Suprapubic skin (tissue), 4 donors: ENCODE data around the gene STX16. TPM values are rescaled to one million over a fixed set of nuclear protein-coding genes. Genes with fewer than 3 reads are reported as not detected.

ENCODE experiments used
- DNase-seq, 2 donors: peaks; one replicate each; pipeline ENCODE4 v3.0.0-alpha.2; 2019; ENCODE audit warnings: low spot score in 2 of 2
- H3K27ac ChIP-seq: fragments of 200-600 bp; sonication (generic); one replicate; pipeline ENCODE4 v1.5.1; 2019
- H3K27me3 ChIP-seq: fragments of 200-600 bp; sonication (generic); one replicate; pipeline ENCODE4 v1.5.1; 2019
- H3K36me3 ChIP-seq: fragments of 200-600 bp; sonication (generic); one replicate; pipeline ENCODE4 v1.5.1; 2019
- H3K4me1 ChIP-seq: fragments of 200-600 bp; sonication (generic); one replicate; pipeline ENCODE4 v1.5.1; 2019
- H3K4me3 ChIP-seq: fragments of 200-600 bp; sonication (generic); one replicate; pipeline ENCODE4 v1.5.1; 2019; ENCODE audit warnings: mild to moderate bottlenecking
- H3K9me3 ChIP-seq: fragments of 200-600 bp; sonication (generic); one replicate; pipeline ENCODE4 v1.5.1; 2019
- EP300 ChIP-seq: sonication (generic); formaldehyde crosslinking; IDR thresholded peaks from one replicate; pipeline ENCODE4 v1.6.1; 2017; ENCODE audit warnings: antibody characterized with exemption
- POLR2A ChIP-seq, 2 donors: fragments of 450-650 bp; IDR thresholded peaks; one replicate each; pipeline ENCODE4 v1.6.1; 2017; ENCODE audit warnings: antibody characterized with exemption in 2 of 2, mild to moderate bottlenecking in 2 of 2, moderate library complexity in 2 of 2
- POLR2AphosphoS5 ChIP-seq, 3 donors: sonication (generic); formaldehyde crosslinking; IDR thresholded peaks; one replicate each; pipeline ENCODE4 v1.6.1; 2017; ENCODE audit warnings: antibody characterized with exemption in 3 of 3
- WGBS: methylation state at CpG from one replicate; pipeline ENCODE4 v1.1.5; 2018; 5-methylcytosine and 5-hydroxymethylcytosine counted together
- total RNA-seq, 4 donors: library from RNA; depleted of rRNA; stranded (reverse); fragments of >200 nt; gene quantifications; one replicate each; pipeline ENCODE4 v1.1.0, GENCODE V29; 2016
- TF ChIP-seq, protein P1 (sequence below), 2 donors: fragments of 200-600 bp in 1 of 2; fragments of 450-650 bp in 1 of 2; sonication (generic) in 1 of 2; IDR thresholded peaks; one replicate each; pipeline ENCODE4 v1.5.1; 2016 to 2019; ENCODE audit warnings: antibody characterized with exemption in 2 of 2, mild to moderate bottlenecking in 1 of 2, moderate library complexity in 1 of 2

The STX16 gene, protein sequence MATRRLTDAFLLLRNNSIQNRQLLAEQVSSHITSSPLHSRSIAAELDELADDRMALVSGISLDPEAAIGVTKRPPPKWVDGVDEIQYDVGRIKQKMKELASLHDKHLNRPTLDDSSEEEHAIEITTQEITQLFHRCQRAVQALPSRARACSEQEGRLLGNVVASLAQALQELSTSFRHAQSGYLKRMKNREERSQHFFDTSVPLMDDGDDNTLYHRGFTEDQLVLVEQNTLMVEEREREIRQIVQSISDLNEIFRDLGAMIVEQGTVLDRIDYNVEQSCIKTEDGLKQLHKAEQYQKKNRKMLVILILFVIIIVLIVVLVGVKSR
- 100 to 1,000 TPM in 1 of 4 donors, 10 to 100 TPM in 3; 35.6 to 138 (median 50.9) TPM for total RNA-seq

DNA sequence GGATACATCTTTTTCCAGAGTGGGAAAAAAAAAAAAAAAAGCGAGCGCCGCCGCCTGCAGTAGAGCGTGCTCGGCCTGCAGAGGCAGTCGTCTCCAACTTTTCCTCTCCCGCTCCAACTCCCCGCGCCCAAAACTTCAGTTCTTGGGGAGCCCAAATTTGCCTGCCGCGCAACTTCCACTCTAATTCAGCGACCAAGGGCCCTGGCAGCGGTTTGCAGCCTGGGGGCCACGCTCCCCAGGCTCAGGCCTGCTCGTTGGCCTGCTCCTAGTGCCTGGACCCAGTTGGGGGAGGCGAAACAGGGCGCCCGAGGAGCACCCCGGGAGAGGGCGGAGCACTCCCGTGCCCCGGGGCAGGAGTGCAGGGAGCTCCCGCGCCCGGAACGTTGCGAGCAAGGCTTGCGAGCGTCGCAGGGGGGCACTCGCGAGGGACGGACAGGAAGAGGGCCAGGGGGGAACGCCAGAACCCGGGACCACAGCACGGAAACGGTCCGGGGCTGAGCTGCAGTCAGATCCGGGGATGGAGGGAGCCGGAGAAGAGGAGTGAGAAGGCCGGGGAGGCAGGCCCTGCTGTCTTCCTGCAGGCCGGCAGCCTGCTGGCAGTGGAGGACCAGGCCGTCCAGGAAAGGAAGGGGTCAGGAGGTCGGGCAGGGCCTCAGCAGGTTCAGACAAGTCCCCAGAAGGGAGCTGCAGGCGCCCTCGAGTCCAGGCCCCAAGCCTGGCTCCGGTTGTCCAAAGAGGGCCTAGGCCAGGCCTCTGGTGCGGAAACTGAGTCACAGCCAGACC is at the start of gene STX16:
TSS of gene STX16 (plus strand) at position 508 of the 783 bp plus-strand sequence. CDS start 724 bp downstream, outside the sequence.
- H3K4me1 ChIP-seq, result peaks cover 47% of the 10 kb centered on the region
- no peaks in the 10 kb centered on the region for H3K9me3 ChIP-seq
- under 1% methylated on average over 44 of the region's 49 CpGs for WGBS
- TF ChIP-seq POLR2AphosphoS5 (IDR thresholded peaks at IDR 0.05) (peak; percentile 1 to 98 (median 86)), EP300 (no peak), POLR2A (IDR thresholded peaks at IDR 0.05) (peak in 1 of 2 donors; percentile 70)
- TF ChIP-seq, protein P1, sequence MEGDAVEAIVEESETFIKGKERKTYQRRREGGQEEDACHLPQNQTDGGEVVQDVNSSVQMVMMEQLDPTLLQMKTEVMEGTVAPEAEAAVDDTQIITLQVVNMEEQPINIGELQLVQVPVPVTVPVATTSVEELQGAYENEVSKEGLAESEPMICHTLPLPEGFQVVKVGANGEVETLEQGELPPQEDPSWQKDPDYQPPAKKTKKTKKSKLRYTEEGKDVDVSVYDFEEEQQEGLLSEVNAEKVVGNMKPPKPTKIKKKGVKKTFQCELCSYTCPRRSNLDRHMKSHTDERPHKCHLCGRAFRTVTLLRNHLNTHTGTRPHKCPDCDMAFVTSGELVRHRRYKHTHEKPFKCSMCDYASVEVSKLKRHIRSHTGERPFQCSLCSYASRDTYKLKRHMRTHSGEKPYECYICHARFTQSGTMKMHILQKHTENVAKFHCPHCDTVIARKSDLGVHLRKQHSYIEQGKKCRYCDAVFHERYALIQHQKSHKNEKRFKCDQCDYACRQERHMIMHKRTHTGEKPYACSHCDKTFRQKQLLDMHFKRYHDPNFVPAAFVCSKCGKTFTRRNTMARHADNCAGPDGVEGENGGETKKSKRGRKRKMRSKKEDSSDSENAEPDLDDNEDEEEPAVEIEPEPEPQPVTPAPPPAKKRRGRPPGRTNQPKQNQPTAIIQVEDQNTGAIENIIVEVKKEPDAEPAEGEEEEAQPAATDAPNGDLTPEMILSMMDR (IDR thresholded peaks at IDR 0.05), result peak; percentile 27 to 53
- DNase-seq, result peak; percentile 93 to 95
- H3K27me3 ChIP-seq, result no peaks in the 10 kb centered on the region
- peak within 1 kb of the TSS; percentile 65 for H3K4me3 ChIP-seq
- no peaks in the 10 kb centered on the region for H3K36me3 ChIP-seq
- H3K27ac ChIP-seq, result peak within 1 kb of the TSS; percentile 91

DNA sequence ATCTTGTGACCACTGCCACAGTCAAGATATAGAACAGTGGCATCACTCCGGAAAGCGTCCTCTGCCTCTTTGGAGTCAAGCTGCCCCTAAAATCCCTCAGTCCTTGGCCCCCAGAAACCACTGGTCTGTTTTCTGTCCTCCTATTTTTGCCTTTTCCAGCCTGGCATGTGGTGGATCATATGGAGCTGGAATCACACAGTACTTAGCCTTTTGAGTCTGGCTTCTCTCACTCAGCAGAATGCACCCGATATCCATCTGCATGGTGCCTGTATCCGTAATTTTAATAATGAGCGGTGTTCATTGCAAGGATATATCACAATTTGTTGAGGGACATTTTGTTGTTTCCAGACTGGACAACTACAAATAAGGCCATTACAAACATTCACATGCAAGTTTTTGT is 49.0 kb upstream of the STX16 start:
- no peak for DNase-seq
- TF ChIP-seq EP300, result no peak
- TF ChIP-seq POLR2AphosphoS5 (IDR thresholded peaks at IDR 0.05), result no peak
- TF ChIP-seq, protein P1 (IDR thresholded peaks at IDR 0.05), result no peak
- TF ChIP-seq POLR2A (IDR thresholded peaks at IDR 0.05), result no peak
- Histone ChIP-seq H3K27me3 (no peaks in the 10 kb centered on the region), H3K27ac (no peak overlapping the region), H3K4me3 (no peak overlapping the region), H3K4me1 (peaks cover 19% of the 10 kb centered on the region), H3K36me3 (no peaks in the 10 kb centered on the region), H3K9me3 (peaks cover 3% of the 10 kb centered on the region)
- WGBS, result 96% methylated on average over 5 of the region's 5 CpGs

DNA sequence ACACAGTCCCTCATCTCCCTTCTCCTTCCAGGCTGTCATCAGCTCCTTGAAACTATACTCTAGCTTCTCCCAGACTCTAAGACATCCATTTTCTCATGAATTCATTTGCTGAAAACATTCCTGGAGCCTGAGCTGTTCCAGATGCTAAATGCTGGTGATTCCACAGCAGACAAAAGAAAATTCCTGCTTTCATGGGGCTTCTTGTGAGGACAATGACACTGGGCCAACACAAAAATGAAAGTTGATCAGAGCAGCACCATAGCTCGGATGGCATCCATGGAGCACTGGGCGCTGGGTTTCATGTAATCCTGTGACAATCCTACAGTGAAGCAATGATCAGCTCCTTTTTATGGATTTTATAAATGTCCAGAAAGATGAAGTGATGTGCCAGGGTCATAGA is 47.4 kb upstream of the STX16 start:
- DNase-seq, result no peak
- no peak overlapping the region for H3K27ac ChIP-seq
- H3K4me1 ChIP-seq, result peaks cover 5% of the 10 kb centered on the region
- H3K4me3 ChIP-seq, result no peak overlapping the region
- no peaks in the 10 kb centered on the region for H3K36me3 ChIP-seq
- WGBS, result 93% methylated on average over 2 of the region's 2 CpGs
- no peaks in the 10 kb centered on the region for H3K27me3 ChIP-seq
- peaks cover 3% of the 10 kb centered on the region for H3K9me3 ChIP-seq
- TF ChIP-seq POLR2AphosphoS5 (IDR thresholded peaks at IDR 0.05), result no peak
- no peak for TF ChIP-seq POLR2A (IDR thresholded peaks at IDR 0.05)
- TF ChIP-seq, protein P1 (IDR thresholded peaks at IDR 0.05), result no peak
- TF ChIP-seq EP300, result no peak

DNA sequence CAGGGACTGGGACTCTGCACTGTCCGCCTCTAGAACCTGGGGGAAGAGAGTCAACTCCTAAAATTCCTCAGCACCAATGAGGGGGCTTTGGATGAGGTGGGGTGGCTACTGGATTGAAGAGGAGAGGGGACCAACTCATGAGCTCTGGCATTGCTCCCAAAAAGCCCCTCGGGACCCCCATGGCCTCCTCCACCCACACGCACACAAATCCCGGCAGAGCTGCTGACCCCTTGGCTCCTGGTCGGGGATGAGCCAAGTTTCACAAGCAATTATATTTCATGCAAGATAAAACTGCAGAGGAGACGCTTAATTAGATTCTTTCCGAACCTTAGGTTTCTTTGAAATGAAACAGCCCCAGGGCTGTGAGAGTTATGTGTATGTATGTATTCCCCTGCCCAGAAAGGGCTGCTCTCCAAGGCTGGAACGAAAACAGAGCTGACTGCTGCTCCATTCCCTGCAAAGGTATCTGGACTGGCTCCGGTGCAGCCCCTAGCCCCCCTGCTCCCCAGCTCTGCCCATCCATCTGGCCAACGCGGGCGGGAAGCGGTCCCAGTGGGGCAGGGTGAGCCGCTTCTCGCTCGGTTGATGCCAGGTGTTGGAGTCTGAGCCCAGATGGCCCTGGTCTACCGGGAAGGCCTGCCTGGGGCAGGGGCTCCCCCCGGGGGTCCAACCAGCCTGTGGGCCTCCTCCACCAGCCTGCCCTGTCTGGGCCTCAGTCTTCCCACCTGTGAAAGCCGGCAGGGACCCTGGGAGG is 46.8 kb upstream of the STX16 start:
- no peak overlapping the region for H3K27ac ChIP-seq
- H3K4me1 ChIP-seq, result peaks cover 5% of the 10 kb centered on the region
- no peaks in the 10 kb centered on the region for H3K27me3 ChIP-seq
- no peak for DNase-seq
- H3K4me3 ChIP-seq, result no peak overlapping the region
- TF ChIP-seq, protein P1 (IDR thresholded peaks at IDR 0.05), result no peak
- TF ChIP-seq EP300, result no peak
- no peak for TF ChIP-seq POLR2A (IDR thresholded peaks at IDR 0.05)
- TF ChIP-seq POLR2AphosphoS5 (IDR thresholded peaks at IDR 0.05), result no peak
- 35% methylated on average over 9 of the region's 19 CpGs for WGBS
- no peaks in the 10 kb centered on the region for H3K36me3 ChIP-seq
- H3K9me3 ChIP-seq, result peaks cover 3% of the 10 kb centered on the region
